Measurements from ENCODE around the gene ZNF512.
"Not testable (repeated sequence)": the region's sequence is repeated elsewhere in the genome, so short reads cannot be mapped to it uniquely, and the experiment has no call there.

Gene ZNF512

GRCh38 chr2:27622921-27623384, 40.1 kb downstream of the ZNF512 start:
- peaks cover 66% of the 10 kb centered on the region for H3K36me3 ChIP-seq (ENCODE audit: control insufficient read depth, insufficient read depth, low read length, severe bottlenecking)

GRCh38 chr2:27624943-27625342, 42.1 kb downstream of the ZNF512 start:
- H3K36me3 ChIP-seq (ENCODE audit: control insufficient read depth, insufficient read depth, low read length, severe bottlenecking), result peaks cover 50% of the 10 kb centered on the region
- H3K9ac ChIP-seq (ENCODE audit: low read length), result no peak overlapping the region
- DNase-seq (ENCODE audit: low read depth), result no peak
- peaks cover 16% of the 10 kb centered on the region for H3K4me1 ChIP-seq (ENCODE audit: control insufficient read depth, insufficient read depth, low read length)
- H3K9me3 ChIP-seq (ENCODE audit: control insufficient read depth, low read length), result no peaks in the 10 kb centered on the region
- H3K27me3 ChIP-seq (replicated peaks; ENCODE audit: control insufficient read depth, insufficient read depth, low read length), result no peaks in the 10 kb centered on the region
- H3K4me3 ChIP-seq (ENCODE audit: low read length), result no peak overlapping the region

More at GRCh38 chr2:27622921-27623384, 40.1 kb downstream of the ZNF512 start:
- no peaks in the 10 kb centered on the region for H3K9me3 ChIP-seq (ENCODE audit: control insufficient read depth, low read length)
- H3K4me3 ChIP-seq (ENCODE audit: low read length), result no peak overlapping the region
- H3K9ac ChIP-seq (ENCODE audit: low read length), result no peak overlapping the region
- peaks cover 10% of the 10 kb centered on the region for H3K4me1 ChIP-seq (ENCODE audit: control insufficient read depth, insufficient read depth, low read length)
- H3K27me3 ChIP-seq (replicated peaks; ENCODE audit: control insufficient read depth, insufficient read depth, low read length), result no peaks in the 10 kb centered on the region
- peak; percentile 79 for DNase-seq (ENCODE audit: low read depth)

GRCh38 chr2:27626323-27626722, 43.5 kb downstream of the ZNF512 start:
- H3K36me3 ChIP-seq (ENCODE audit: control insufficient read depth, insufficient read depth, low read length, severe bottlenecking), result peaks cover 46% of the 10 kb centered on the region
- not testable (repeated sequence) for H3K4me3 ChIP-seq (ENCODE audit: low read length); DNase-seq (ENCODE audit: low read depth); H3K9ac ChIP-seq (ENCODE audit: low read length); H3K27me3 ChIP-seq (replicated peaks; ENCODE audit: control insufficient read depth, insufficient read depth, low read length); H3K9me3 ChIP-seq (ENCODE audit: control insufficient read depth, low read length)
- peaks cover 16% of the 10 kb centered on the region for H3K4me1 ChIP-seq (ENCODE audit: control insufficient read depth, insufficient read depth, low read length)

GRCh38 chr2:27626921-27627320, 44.1 kb downstream of the ZNF512 start:
- not testable (repeated sequence) for H3K4me3 ChIP-seq (ENCODE audit: low read length); H3K9ac ChIP-seq (ENCODE audit: low read length); H3K9me3 ChIP-seq (ENCODE audit: control insufficient read depth, low read length); DNase-seq (ENCODE audit: low read depth); H3K27me3 ChIP-seq (replicated peaks; ENCODE audit: control insufficient read depth, insufficient read depth, low read length)
- H3K36me3 ChIP-seq (ENCODE audit: control insufficient read depth, insufficient read depth, low read length, severe bottlenecking), result peaks cover 44% of the 10 kb centered on the region
- peaks cover 16% of the 10 kb centered on the region for H3K4me1 ChIP-seq (ENCODE audit: control insufficient read depth, insufficient read depth, low read length)

GRCh38 chr2:27627963-27628766, 45.3 kb downstream of the ZNF512 start:
- DNase-seq (ENCODE audit: low read depth), result peak; percentile 72
- peak overlapping the region; percentile 100 for H3K4me3 ChIP-seq (ENCODE audit: low read length)
- peaks cover 44% of the 10 kb centered on the region for H3K36me3 ChIP-seq (ENCODE audit: control insufficient read depth, insufficient read depth, low read length, severe bottlenecking)
- H3K27me3 ChIP-seq (replicated peaks; ENCODE audit: control insufficient read depth, insufficient read depth, low read length), result no peaks in the 10 kb centered on the region
- H3K9ac ChIP-seq (ENCODE audit: low read length), result peak overlapping the region; percentile 98
- H3K9me3 ChIP-seq (ENCODE audit: control insufficient read depth, low read length), result no peaks in the 10 kb centered on the region
- peaks cover 10% of the 10 kb centered on the region for H3K4me1 ChIP-seq (ENCODE audit: control insufficient read depth, insufficient read depth, low read length)

- Histone ChIP-seq H3K9me3 (ENCODE audit: control insufficient read depth, low read length) (no peaks in the 10 kb centered on the region), H3K27me3 (replicated peaks; ENCODE audit: control insufficient read depth, insufficient read depth, low read length) (no peaks in the 10 kb centered on the region), H3K4me1 (ENCODE audit: control insufficient read depth, insufficient read depth, low read length) (peaks cover 10% of the 10 kb centered on the region), H3K9ac (ENCODE audit: low read length) (peak within 1 kb of the TSS; percentile 98), H3K4me3 (ENCODE audit: low read length) (peak within 1 kb of the TSS; percentile 100), H3K36me3 (ENCODE audit: control insufficient read depth, insufficient read depth, low read length, severe bottlenecking) (peaks cover 45% of the 10 kb centered on the region)
- DNase-seq (ENCODE audit: low read depth), result peak; percentile 95
These were observed 46.2 kb downstream of the ZNF512 start, which contains the start of the genes CCDC121 and GPN1 for GRCh38 chr2:27628767-27629709. Gene CCDC121 (minus strand): TSS chr2:27629012. CDS start chr2:27627799, 1,213 bp downstream. Gene GPN1 (plus strand): TSS chr2:27629050. CDS start chr2:27629059, 9 bp downstream.

GRCh38 chr2:27630257-27630656, 47.4 kb downstream of the ZNF512 start:
- H3K9ac ChIP-seq (ENCODE audit: low read length); H3K9me3 ChIP-seq (ENCODE audit: control insufficient read depth, low read length); H3K4me1 ChIP-seq (ENCODE audit: control insufficient read depth, insufficient read depth, low read length); H3K27me3 ChIP-seq (replicated peaks; ENCODE audit: control insufficient read depth, insufficient read depth, low read length); DNase-seq (ENCODE audit: low read depth); H3K4me3 ChIP-seq (ENCODE audit: low read length): not testable (repeated sequence)
- H3K36me3 ChIP-seq (ENCODE audit: control insufficient read depth, insufficient read depth, low read length, severe bottlenecking), result peaks cover 47% of the 10 kb centered on the region

GRCh38 chr2:27634291-27634690, 51.4 kb downstream of the ZNF512 start:
- Histone ChIP-seq H3K36me3 (ENCODE audit: control insufficient read depth, insufficient read depth, low read length, severe bottlenecking) (peaks cover 82% of the 10 kb centered on the region), H3K4me3 (ENCODE audit: low read length) (no peak overlapping the region), H3K9me3 (ENCODE audit: control insufficient read depth, low read length) (no peaks in the 10 kb centered on the region), H3K4me1 (ENCODE audit: control insufficient read depth, insufficient read depth, low read length) (peaks cover 10% of the 10 kb centered on the region), H3K9ac (ENCODE audit: low read length) (no peak overlapping the region), H3K27me3 (replicated peaks; ENCODE audit: control insufficient read depth, insufficient read depth, low read length) (no peaks in the 10 kb centered on the region)
- no peak for DNase-seq (ENCODE audit: low read depth)

GRCh38 chr2:27636766-27637165, 53.9 kb downstream of the ZNF512 start:
- Histone ChIP-seq H3K36me3 (ENCODE audit: control insufficient read depth, insufficient read depth, low read length, severe bottlenecking) (peaks cover 92% of the 10 kb centered on the region), H3K27me3 (replicated peaks; ENCODE audit: control insufficient read depth, insufficient read depth, low read length) (no peaks in the 10 kb centered on the region), H3K9me3 (ENCODE audit: control insufficient read depth, low read length) (no peaks in the 10 kb centered on the region), H3K9ac (ENCODE audit: low read length) (no peak overlapping the region), H3K4me3 (ENCODE audit: low read length) (no peak overlapping the region), H3K4me1 (ENCODE audit: control insufficient read depth, insufficient read depth, low read length) (peaks cover 5% of the 10 kb centered on the region)
- no peak for DNase-seq (ENCODE audit: low read depth)

GRCh38 chr2:27638037-27638637, 55.3 kb downstream of the ZNF512 start:
- H3K9me3 ChIP-seq (ENCODE audit: control insufficient read depth, low read length), result no peaks in the 10 kb centered on the region
- peaks cover 87% of the 10 kb centered on the region for H3K36me3 ChIP-seq (ENCODE audit: control insufficient read depth, insufficient read depth, low read length, severe bottlenecking)
- peaks cover 5% of the 10 kb centered on the region for H3K4me1 ChIP-seq (ENCODE audit: control insufficient read depth, insufficient read depth, low read length)
- peak; percentile 22 for DNase-seq (ENCODE audit: low read depth)
- H3K9ac ChIP-seq (ENCODE audit: low read length), result no peak overlapping the region
- no peaks in the 10 kb centered on the region for H3K27me3 ChIP-seq (replicated peaks; ENCODE audit: control insufficient read depth, insufficient read depth, low read length)
- H3K4me3 ChIP-seq (ENCODE audit: low read length), result no peak overlapping the region
